ENCODE measurements around the gene SLC5A11. TPM values are rescaled to one million over a fixed set of nuclear protein-coding genes. Genes with fewer than 3 reads are reported as not detected.
"Not testable (repeated sequence)": the region's sequence is repeated elsewhere in the genome, so short reads cannot be mapped to it uniquely, and the experiment has no call there.

SLC5A11 gene
- total RNA-seq, 1 donor from 2014 or later, result not detected

DNA sequence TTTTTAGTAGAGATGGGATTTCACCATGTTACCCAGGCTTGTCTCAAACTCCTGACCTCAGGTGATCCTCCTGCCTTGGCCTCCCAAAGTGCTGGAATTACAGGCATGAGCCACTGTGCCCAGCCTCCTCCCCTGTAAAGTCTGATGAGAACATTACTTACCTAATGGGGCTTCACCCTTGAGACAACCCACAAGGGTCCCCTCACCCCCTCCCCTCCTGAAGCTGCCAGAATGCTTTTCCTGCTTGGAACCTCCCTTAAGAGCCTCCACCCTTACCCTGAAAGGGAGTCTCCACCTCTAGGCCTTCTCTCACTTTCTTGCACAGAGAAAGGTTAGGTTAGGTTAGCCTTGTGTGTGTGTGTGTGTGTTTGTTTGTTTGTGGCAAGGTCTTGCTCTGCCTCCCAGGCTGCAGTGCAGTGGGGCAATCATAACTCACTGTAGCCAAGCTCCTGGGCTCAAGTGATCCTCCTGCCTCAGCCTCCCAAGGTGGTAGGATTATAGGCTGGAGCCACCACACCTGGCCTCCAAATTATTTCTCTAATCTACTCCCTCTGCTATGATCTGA lies 8.9 kb downstream of the SLC5A11 start:
- Histone ChIP-seq H3K4me1 (ENCODE audit: insufficient read depth, low read length) (peaks cover 21% of the 10 kb centered on the region), H3K36me3 (ENCODE audit: insufficient read depth, low read length) (no peaks in the 10 kb centered on the region), H3K79me2 (ENCODE audit: insufficient read depth, low read length) (no peaks in the 10 kb centered on the region), H4K20me1 (ENCODE audit: insufficient read depth, low read length) (no peaks in the 10 kb centered on the region), H3K4me3 (ENCODE audit: insufficient read depth, low read depth, low read length) (no peak overlapping the region), H3K4me2 (ENCODE audit: low read length) (no peak overlapping the region), H3K9ac (ENCODE audit: low read length) (no peak overlapping the region), H3K27me3 (ENCODE audit: insufficient read depth, low read length) (no peaks in the 10 kb centered on the region), H3K9me3 (ENCODE audit: insufficient read depth, low read depth, low read length) (no peaks in the 10 kb centered on the region), H2AFZ (ENCODE audit: low read depth, low read length) (no peak overlapping the region), H3K27ac (ENCODE audit: low read depth, low read length) (no peak overlapping the region)
- peaks cover 8% of the 10 kb centered on the region for H3K27me3 Mint-ChIP-seq (ENCODE audit: low read depth, unreplicated experiment)
- no peaks in the 10 kb centered on the region for H3K4me1 Mint-ChIP-seq (ENCODE audit: low read depth, unreplicated experiment)
- TF ChIP-seq EZH2 (IDR thresholded peaks at IDR 0.05; ENCODE audit: insufficient read depth, low read length), result no peak
- TF ChIP-seq, protein P1, sequence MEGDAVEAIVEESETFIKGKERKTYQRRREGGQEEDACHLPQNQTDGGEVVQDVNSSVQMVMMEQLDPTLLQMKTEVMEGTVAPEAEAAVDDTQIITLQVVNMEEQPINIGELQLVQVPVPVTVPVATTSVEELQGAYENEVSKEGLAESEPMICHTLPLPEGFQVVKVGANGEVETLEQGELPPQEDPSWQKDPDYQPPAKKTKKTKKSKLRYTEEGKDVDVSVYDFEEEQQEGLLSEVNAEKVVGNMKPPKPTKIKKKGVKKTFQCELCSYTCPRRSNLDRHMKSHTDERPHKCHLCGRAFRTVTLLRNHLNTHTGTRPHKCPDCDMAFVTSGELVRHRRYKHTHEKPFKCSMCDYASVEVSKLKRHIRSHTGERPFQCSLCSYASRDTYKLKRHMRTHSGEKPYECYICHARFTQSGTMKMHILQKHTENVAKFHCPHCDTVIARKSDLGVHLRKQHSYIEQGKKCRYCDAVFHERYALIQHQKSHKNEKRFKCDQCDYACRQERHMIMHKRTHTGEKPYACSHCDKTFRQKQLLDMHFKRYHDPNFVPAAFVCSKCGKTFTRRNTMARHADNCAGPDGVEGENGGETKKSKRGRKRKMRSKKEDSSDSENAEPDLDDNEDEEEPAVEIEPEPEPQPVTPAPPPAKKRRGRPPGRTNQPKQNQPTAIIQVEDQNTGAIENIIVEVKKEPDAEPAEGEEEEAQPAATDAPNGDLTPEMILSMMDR (IDR thresholded peaks at IDR 0.05; ENCODE audit: insufficient read depth, low read depth, low read length), result no peak
- no peak for FAIRE-seq
- DNase-seq (ENCODE audit: low read depth), result no peak
- H3K4me3 Mint-ChIP-seq (ENCODE audit: unreplicated experiment), result no peak overlapping the region
- H3K27ac Mint-ChIP-seq (ENCODE audit: unreplicated experiment), result no peak overlapping the region
- peaks cover 1% of the 10 kb centered on the region for H3K9me3 Mint-ChIP-seq (ENCODE audit: unreplicated experiment)
- no peaks in the 10 kb centered on the region for H3K36me3 Mint-ChIP-seq (ENCODE audit: low read depth, unreplicated experiment)

DNA sequence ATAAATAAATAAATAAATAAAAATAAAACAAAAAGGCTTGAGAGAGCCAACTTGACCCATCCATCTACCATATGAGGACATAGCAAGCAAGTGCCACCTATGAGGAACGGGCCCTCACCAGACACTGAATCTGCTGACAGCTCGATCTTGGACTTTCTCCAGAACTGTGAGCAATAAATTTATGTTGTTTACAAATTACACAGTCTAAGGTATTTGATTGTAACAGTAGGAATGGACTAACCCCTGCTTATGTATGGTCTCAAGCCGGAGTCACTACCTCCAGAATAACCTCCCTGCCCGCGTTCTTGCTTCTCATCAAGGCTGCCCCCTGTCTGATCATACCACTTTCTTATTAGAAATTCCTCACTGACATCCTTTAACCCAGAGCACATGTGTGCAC lies 9.9 kb downstream of the SLC5A11 start:
- no peak overlapping the region for H3K27ac Mint-ChIP-seq (ENCODE audit: unreplicated experiment)
- H3K4me3 Mint-ChIP-seq (ENCODE audit: unreplicated experiment), result no peak overlapping the region
- Histone ChIP-seq H3K79me2 (ENCODE audit: insufficient read depth, low read length) (no peaks in the 10 kb centered on the region), H3K4me3 (ENCODE audit: insufficient read depth, low read depth, low read length) (no peak overlapping the region), H2AFZ (ENCODE audit: low read depth, low read length) (no peak overlapping the region), H3K27ac (ENCODE audit: low read depth, low read length) (no peak overlapping the region), H3K4me1 (ENCODE audit: insufficient read depth, low read length) (peaks cover 21% of the 10 kb centered on the region), H4K20me1 (ENCODE audit: insufficient read depth, low read length) (no peaks in the 10 kb centered on the region), H3K9ac (ENCODE audit: low read length) (no peak overlapping the region), H3K4me2 (ENCODE audit: low read length) (no peak overlapping the region), H3K36me3 (ENCODE audit: insufficient read depth, low read length) (no peaks in the 10 kb centered on the region), H3K27me3 (ENCODE audit: insufficient read depth, low read length) (no peaks in the 10 kb centered on the region), H3K9me3 (ENCODE audit: insufficient read depth, low read depth, low read length) (no peaks in the 10 kb centered on the region)
- no peak for DNase-seq (ENCODE audit: low read depth)
- H3K9me3 Mint-ChIP-seq (ENCODE audit: unreplicated experiment), result no peaks in the 10 kb centered on the region
- no peaks in the 10 kb centered on the region for H3K36me3 Mint-ChIP-seq (ENCODE audit: low read depth, unreplicated experiment)
- FAIRE-seq, result no peak
- H3K4me1 Mint-ChIP-seq (ENCODE audit: low read depth, unreplicated experiment), result no peaks in the 10 kb centered on the region
- H3K27me3 Mint-ChIP-seq (ENCODE audit: low read depth, unreplicated experiment), result peaks cover 8% of the 10 kb centered on the region
- no peak for TF ChIP-seq EZH2 (IDR thresholded peaks at IDR 0.05; ENCODE audit: insufficient read depth, low read length)
- TF ChIP-seq, protein P1 (IDR thresholded peaks at IDR 0.05; ENCODE audit: insufficient read depth, low read depth, low read length), result no peak

DNA sequence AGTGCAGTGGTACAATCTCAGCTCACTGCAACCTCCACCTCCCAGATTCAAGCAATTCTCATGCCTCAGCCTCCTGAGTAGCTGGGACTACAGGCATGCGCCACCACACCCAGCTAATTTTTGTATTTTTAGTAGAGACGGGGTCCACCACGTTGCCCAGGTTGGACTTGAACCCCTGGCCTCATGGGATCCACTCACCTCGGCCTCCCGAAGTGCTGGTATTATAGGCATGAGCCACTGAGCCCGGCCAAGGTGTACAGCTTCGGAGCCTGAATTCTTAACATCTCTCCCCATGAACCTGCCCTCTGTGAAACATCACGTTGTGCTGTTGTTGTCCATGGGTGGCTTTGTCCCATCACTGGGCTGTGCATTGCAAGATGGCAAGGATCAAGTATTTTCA lies 11.1 kb downstream of the SLC5A11 start:
- not testable (repeated sequence) for FAIRE-seq; H3K4me3 Mint-ChIP-seq (ENCODE audit: unreplicated experiment); H3K4me3 ChIP-seq (ENCODE audit: insufficient read depth, low read depth, low read length)

More for the DNA sequence above, 11.1 kb downstream of the SLC5A11 start:
- not testable (repeated sequence) for H3K36me3 ChIP-seq (ENCODE audit: insufficient read depth, low read length); H3K9me3 ChIP-seq (ENCODE audit: insufficient read depth, low read depth, low read length); H3K9ac ChIP-seq (ENCODE audit: low read length); H3K9me3 Mint-ChIP-seq (ENCODE audit: unreplicated experiment); H4K20me1 ChIP-seq (ENCODE audit: insufficient read depth, low read length); DNase-seq (ENCODE audit: low read depth); H3K27ac Mint-ChIP-seq (ENCODE audit: unreplicated experiment); H3K27ac ChIP-seq (ENCODE audit: low read depth, low read length); H3K27me3 Mint-ChIP-seq (ENCODE audit: low read depth, unreplicated experiment); H3K36me3 Mint-ChIP-seq (ENCODE audit: low read depth, unreplicated experiment); H3K4me1 Mint-ChIP-seq (ENCODE audit: low read depth, unreplicated experiment); H3K79me2 ChIP-seq (ENCODE audit: insufficient read depth, low read length); H2AFZ ChIP-seq (ENCODE audit: low read depth, low read length); H3K27me3 ChIP-seq (ENCODE audit: insufficient read depth, low read length); H3K4me2 ChIP-seq (ENCODE audit: low read length)
- peaks cover 14% of the 10 kb centered on the region for H3K4me1 ChIP-seq (ENCODE audit: insufficient read depth, low read length)
